PFSK-1 (cell line): Measurements from ENCODE around the gene LRRC8B.

Experiments
- FOXP2 ChIP-seq: optimal IDR thresholded peaks from 2 replicates; pipeline ENCODE3; 2011; ENCODE audit warnings: borderline replicate concordance, control low read depth, inconsistent platforms; ENCODE audit not compliant: insufficient read depth; ENCODE audit errors: extremely low read length, extremely low read depth
- POLR2AphosphoS5 ChIP-seq: IDR thresholded peaks from 2 replicates; pipeline ENCODE4 v1.6.1; 2012; ENCODE audit warnings: low read depth, mild to moderate bottlenecking, control low read depth, low read length, moderate library complexity
- REST ChIP-seq, 2 experiments: IDR thresholded peaks; 2 replicates each; pipeline versions ENCODE4 v1.6.1 to v1.8.0; 2011 to 2012; ENCODE audit warnings: low read depth in 2 of 2, low read length in 2 of 2, control low read depth in 1 of 2, inconsistent platforms in 1 of 2, mild to moderate bottlenecking in 1 of 2, moderate library complexity in 1 of 2; ENCODE audit not compliant: insufficient read depth in 1 of 2
- SIN3A ChIP-seq: IDR thresholded peaks from 2 replicates; pipeline ENCODE4 v1.6.1; 2012; ENCODE audit warnings: mild to moderate bottlenecking, low read length, moderate library complexity, borderline replicate concordance; ENCODE audit not compliant: insufficient read depth
- TAF1 ChIP-seq: IDR thresholded peaks from 2 replicates; pipeline ENCODE4 v1.6.1; 2012; ENCODE audit warnings: low read length, control low read depth, borderline replicate concordance; ENCODE audit not compliant: insufficient read depth

LRRC8B gene

GRCh38 chr1:89512996-89513720 is 11.5 kb upstream of the LRRC8B start:
- TF ChIP-seq REST (IDR thresholded peaks at IDR 0.05; ENCODE audit: insufficient read depth in 1 of 2, low read depth in 2 of 2, low read length in 2 of 2): no peak
- TF ChIP-seq POLR2AphosphoS5: no peak
- TF ChIP-seq TAF1: no peak
- TF ChIP-seq FOXP2: no peak
- no peak for TF ChIP-seq SIN3A

DNA sequence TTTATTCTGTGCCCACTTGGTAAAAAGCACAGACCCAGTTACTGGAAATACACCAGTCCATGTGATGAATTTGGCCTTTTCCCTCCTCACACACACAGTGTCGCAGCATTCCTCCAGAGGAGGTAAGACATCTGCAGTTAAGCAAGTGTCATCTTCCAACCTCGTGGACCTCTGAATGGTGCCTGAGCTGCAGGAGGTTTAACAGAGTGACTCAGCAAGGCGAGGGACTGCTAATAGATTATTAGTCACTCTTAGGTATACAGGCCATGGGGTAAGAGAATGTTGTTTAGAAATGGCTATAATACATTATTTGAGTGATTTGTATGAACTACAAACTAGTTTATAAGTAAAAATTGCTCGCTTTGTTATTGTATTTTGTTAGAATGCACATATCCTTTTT is 8.6 kb upstream of the LRRC8B start:
- TF ChIP-seq TAF1 (no peak), SIN3A (no peak), FOXP2 (no peak), POLR2AphosphoS5 (no peak), REST (IDR thresholded peaks at IDR 0.05; ENCODE audit: insufficient read depth in 1 of 2, low read depth in 2 of 2, low read length in 2 of 2) (no peak)

DNA sequence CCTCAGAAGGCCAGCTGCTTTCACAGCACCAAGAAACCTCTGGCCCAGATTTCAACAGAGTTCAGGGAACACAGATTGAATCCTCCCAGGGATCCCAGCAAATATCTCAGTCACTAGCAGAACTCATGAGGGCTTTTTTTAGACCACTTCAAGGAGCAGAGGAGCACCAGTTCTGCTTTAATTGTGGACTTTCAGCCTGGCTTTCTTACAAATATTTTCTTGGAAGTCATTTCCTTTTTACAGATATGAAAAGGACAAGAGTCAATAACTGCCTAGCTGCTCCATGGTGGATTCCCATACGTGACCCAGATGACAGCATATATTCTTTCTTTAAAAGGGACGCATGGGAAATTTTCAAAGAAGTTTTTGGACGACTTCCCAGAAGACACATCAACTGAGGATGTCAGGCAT is 6.4 kb upstream of the LRRC8B start:
- TF ChIP-seq REST (IDR thresholded peaks at IDR 0.05; ENCODE audit: insufficient read depth in 1 of 2, low read depth in 2 of 2, low read length in 2 of 2): no peak
- no peak for TF ChIP-seq FOXP2
- TF ChIP-seq SIN3A: no peak
- no peak for TF ChIP-seq POLR2AphosphoS5
- no peak for TF ChIP-seq TAF1

- TF ChIP-seq FOXP2 (no peak), POLR2AphosphoS5 (no peak), TAF1 (no peak), SIN3A (no peak), REST (IDR thresholded peaks at IDR 0.05; ENCODE audit: insufficient read depth in 1 of 2, low read depth in 2 of 2, low read length in 2 of 2) (no peak)
Measured at GRCh38 chr1:89519779-89520358, 4.8 kb upstream of the LRRC8B start.
